ENCODE results near the gene KRTDAP. TPM values are rescaled to one million over a fixed set of nuclear protein-coding genes. Genes with fewer than 3 reads are reported as not detected.
"Not testable (repeated sequence)": the region's sequence is repeated elsewhere in the genome, so short reads cannot be mapped to it uniquely, and the experiment has no call there.

Gene KRTDAP
- polyA plus RNA-seq, 12 donors = 0.73 to 445 (median 73.3) TPM; not detected in 7

DNA sequence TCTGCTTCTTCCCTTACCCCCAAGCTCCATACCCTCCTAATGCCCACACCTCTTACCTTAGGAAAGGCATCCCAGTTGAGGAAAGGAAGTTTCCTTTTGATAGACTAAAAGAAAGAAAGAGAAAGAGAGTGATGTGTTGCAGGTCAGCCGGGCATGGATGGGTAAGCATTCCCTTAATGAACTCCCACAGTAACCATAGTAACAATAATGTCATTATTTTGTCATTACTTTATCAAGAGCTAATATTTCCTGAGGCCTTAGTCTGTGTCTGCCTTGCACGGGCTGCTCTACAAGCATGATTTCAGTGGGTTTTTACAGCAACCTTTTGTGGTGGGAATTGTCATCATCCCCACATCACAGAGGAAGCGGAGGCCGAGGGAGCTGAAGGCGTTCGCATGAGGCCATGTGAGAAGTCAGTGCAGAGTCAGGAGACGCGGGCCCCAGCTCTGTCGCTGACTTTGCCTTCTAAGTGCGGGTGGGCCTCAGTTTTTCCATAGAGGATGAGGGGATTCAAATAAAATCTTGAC, 2.5 kb downstream of the KRTDAP start:
- DNase-seq = no peak

GRCh38 chr19:35486268-35486708, 4.0 kb downstream of the KRTDAP start:
- no peak for DNase-seq

GRCh38 chr19:35484252-35485036, 5.8 kb downstream of the KRTDAP start:
- no peak for DNase-seq

GRCh38 chr19:35483089-35483488, 7.2 kb downstream of the KRTDAP start:
- DNase-seq = no peak

DNA sequence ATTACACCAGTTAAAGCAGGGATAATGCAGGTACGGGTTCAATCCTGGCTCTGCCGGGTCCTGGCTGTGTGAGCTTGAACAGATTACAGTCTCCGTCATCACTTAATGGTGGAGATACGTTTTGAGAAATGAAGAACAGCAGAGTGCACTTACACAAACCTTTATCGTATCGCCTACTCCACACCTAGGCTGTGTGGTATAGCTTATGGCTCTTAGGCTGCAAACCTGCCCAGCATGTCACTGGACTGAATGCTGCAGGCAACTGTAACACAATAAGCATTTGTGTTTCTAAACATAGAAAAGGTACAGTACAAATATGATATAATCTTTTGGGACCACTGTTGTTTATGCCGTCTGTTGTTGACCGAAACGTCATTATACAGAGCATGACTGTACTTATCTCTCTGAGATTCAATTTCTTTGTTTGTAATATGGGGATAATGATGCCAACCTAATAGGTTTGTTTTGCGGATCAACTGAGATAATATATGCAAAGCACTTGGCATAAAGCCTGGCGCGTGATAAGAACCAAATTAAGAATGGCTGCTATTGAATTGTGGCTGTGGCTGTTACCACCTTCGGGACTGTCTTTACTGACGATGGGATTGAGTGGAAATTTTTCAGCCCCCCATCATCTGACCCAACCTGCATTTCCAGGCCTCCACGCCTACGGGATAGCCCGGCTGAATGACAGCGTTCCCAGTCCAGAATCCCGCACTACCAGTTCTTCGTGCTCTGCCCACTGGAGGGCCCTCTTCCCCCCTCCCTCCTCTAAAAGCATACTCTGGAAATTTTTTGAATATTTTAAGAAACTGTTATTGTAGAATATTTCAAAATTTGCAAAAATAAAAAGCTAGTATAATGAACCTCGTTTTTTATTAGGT, 11.2 kb downstream of the KRTDAP start:
- DNase-seq = no peak

- no peak for DNase-seq
These were observed 14.1 kb downstream of the KRTDAP start for GRCh38 chr19:35476149-35476548.

DNA sequence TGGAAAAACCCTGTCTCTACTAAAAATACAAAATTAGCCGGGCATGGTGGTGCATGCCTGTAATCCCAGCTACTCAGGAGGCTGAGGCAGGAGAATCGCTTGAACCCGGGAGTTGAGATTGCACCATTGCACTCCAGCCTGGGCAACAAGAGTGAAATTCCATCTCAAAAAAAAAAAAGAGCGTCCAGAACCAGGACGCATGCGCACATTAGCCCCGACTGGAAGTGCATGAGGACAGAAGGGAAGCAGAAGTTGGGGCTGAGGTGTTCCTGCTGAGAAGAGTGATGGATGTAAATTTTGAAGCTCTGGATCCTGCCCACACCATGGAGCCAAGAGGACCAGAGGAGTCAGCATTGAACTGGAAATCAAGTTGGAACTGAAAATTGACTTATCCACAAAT, 15.7 kb downstream of the KRTDAP start:
- not testable (repeated sequence) for DNase-seq

DNA sequence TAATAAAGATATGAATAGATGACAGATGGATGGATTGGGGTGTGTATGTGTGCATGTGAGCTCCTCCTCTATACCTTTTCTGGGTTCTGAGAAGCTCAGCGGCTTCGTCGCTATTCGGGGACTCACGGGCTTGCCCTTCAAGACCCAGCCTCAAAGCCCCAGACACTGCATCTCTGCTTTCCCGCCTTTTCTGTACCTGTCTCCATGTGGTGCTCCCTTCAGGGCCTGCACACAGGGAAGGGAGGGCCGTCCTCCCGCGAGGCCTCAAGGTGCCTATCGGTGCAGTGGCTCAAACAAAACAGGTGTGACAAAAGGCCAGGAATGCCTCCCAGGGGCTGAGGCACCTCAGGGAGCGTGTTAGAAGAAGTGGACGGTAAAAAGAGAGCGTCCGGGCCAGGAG, 16.2 kb downstream of the KRTDAP start:
- no peak for DNase-seq

GRCh38 chr19:35471946-35472345, 18.3 kb downstream of the KRTDAP start:
- DNase-seq = no peak

GRCh38 chr19:35471075-35471474, 19.2 kb downstream of the KRTDAP start:
- DNase-seq = not testable (repeated sequence)

DNA sequence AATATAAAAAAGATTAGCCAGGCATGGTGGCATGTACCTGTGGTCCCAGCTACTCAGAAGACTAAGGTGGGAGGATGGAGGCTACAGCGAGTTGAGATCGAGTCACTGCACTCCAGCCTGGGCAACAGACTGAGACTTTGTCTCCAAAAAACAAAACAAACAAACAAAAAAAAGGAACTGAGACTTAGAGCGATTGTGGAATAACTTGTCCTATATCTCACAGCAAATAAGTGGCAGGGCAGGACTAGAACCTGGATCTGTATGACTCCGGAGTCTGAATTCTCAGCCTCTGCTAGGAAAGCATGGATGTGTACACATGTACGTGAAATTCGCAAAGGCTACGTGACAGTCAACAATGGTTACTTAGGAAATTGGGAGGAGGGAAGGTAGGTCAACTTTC, 20.1 kb downstream of the KRTDAP start:
- DNase-seq = no peak

DNA sequence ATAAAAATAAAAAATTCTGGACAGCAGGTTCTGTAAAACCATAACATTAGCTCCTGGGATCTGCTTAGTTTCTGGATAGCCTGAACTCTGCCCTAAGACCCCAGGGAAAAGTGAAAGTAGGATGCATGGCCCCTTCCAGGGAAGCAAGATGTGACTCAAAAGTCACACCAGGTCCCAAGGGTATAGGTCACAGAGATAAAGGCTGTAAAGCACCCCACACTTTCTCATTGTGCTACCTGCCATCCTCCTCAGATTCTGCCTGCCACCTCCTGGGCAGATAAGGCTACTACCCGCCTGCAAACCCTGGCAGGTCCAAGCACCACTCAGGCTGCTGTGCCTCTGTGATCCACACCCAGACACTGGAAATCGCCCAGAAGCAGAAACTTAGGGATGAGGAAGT, 21.6 kb downstream of the KRTDAP start:
- DNase-seq = no peak

- DNase-seq = no peak
These were observed 24.0 kb downstream of the KRTDAP start for GRCh38 chr19:35466259-35466658.

DNA sequence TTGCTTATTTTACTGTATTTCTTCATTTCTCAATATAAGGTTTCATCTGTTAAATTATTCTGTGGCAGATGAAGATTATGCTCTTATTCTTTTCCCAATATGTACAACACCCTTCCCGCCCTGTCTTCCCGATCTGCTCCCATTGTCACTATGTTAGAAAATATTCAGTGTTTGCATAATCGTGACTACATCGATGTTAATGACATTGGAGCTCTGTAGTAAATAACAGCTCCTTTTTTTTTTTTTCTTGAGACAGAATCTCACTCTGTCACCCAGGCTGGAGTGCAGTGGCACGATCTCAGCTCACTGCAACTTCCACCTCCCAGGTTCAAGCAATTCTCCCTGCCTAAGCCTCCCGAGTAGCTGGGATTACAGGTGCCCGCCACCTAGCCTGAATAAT, 27.3 kb downstream of the KRTDAP start:
- not testable (repeated sequence) for DNase-seq

- peak; percentile 19 for DNase-seq
These were observed 27.7 kb downstream of the KRTDAP start for GRCh38 chr19:35462476-35462953.

DNA sequence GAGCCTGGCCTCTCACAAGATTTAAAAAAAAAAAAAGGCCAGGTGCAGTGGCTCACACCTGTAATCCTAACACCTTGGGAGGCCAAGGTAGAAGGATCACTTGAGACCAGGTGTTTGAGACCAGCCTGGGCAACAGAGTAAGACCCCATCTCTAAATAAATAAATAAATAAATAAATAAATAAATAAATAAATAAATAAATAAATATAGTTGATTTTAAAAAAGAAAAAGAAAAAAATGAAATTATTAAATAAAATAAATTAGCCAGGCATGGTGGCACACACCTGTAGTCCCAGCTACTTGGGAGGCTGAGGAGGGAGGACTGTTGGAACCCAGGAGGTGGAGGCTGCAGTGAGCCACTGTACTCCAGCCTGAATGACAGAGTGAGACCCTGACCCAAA, 28.5 kb downstream of the KRTDAP start:
- not testable (repeated sequence) for DNase-seq

GRCh38 chr19:35461060-35461459, 29.2 kb downstream of the KRTDAP start:
- no peak for DNase-seq

DNA sequence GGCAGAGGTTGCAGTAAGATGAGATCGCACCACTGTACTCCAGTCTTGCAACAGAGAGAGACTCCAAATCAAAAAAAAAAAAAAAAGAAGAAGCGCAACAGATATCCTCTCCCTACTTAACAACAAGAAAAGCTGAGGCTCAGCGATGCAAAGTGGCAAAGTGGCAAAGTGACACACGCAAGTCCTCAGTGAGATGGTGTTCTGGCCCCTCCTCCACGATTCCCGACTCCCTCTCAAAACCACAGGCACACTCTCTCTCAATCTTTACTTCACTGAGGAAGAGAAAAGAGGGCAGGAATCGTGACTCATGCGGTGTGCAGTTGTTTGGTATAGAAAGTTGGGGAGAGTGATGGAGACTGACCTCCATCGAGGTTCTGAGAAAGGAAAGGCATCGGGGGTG, 29.7 kb downstream of the KRTDAP start:
- no peak for DNase-seq

DNA sequence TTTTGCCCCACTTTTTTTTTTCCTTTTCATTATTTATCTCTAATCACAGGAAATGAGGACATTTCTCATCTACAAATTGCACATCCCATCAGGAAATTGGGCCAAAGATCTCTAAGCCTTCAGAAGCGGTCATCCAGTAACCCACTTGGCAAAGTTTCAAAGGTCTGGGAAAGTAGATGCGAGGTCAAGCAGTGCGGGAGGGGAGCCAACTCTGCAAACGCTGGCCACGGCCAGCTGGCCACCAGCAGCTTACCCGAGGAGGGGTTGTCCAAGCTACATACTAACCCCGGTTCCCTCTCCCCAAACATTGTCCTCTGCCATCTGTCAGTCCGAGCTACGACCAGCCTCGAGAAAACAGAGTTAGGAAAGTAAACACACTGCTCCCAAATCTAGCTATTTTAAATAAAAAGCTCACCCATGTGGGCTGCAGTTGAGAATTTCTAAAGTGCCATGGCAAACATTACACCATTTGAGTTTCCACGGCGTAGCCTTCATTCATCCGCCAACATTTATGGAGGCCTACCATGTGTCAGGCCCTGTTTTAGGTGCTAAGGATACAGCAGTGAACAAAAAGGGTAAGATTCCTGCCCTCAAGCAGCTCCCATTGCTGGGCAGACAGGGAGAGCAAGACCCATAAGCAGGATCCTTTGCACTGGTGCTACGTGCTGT, 30.7 kb downstream of the KRTDAP start:
- DNase-seq = peak; percentile 41

GRCh38 chr19:35458731-35459391, 31.4 kb downstream of the KRTDAP start:
- DNase-seq = no peak

GRCh38 chr19:35458192-35458591, 32.1 kb downstream of the KRTDAP start:
- no peak for DNase-seq

Data from muscle of arm (tissue), 12 donors.